DOHH2 (cell line): Measurements from ENCODE around the gene DNAL1.

Experiments used
- H3F3A ChIP-seq: fragments of 200-600 bp; sonication (generic), shearing (Covaris generic); 2 replicates; pipeline ENCODE4 v1.6.0; 2016; ENCODE audit warnings: antibody characterized with exemption, mild to moderate bottlenecking; ENCODE audit not compliant: control insufficient read depth, insufficient read depth
- H3K27ac ChIP-seq: fragments of 200-600 bp; sonication (generic); 2 replicates; pipeline ENCODE4 v1.5.1; 2014; ENCODE audit warnings: low read depth, mild to moderate bottlenecking, low read length, moderate library complexity
- H3K27me3 ChIP-seq: fragments of 200-600 bp; sonication (generic); 2 replicates; pipeline ENCODE4 v1.6.1; 2014; ENCODE audit warnings: mild to moderate bottlenecking, low read length, mixed read lengths; ENCODE audit not compliant: control insufficient read depth
- H3K36me3 ChIP-seq: fragments of 200-600 bp; sonication (generic); 2 replicates; pipeline ENCODE4 v1.6.1; 2014; ENCODE audit warnings: mild to moderate bottlenecking, low read length, moderate library complexity, mixed read lengths; ENCODE audit not compliant: control insufficient read depth
- H3K4me1 ChIP-seq: fragments of 200-600 bp; sonication (generic); 2 replicates; pipeline ENCODE4 v1.6.1; 2014; ENCODE audit warnings: mild to moderate bottlenecking, low read length, mixed read lengths; ENCODE audit not compliant: control insufficient read depth
- H3K4me2 ChIP-seq: fragments of 200-600 bp; sonication (generic); 2 replicates; pipeline ENCODE4 v1.6.0; 2014; ENCODE audit warnings: mild to moderate bottlenecking, low read length, moderate library complexity
- H3K4me3 ChIP-seq: fragments of 200-600 bp; sonication (generic); 2 replicates; pipeline ENCODE4 v1.5.1; 2014; ENCODE audit warnings: mild to moderate bottlenecking, low read length, mixed read lengths
- H3K79me2 ChIP-seq: fragments of 200-600 bp; sonication (generic); 2 replicates; pipeline ENCODE4 v1.6.1; 2014; ENCODE audit warnings: mild to moderate bottlenecking, low read length, mixed read lengths; ENCODE audit not compliant: control insufficient read depth
- H3K9me2 ChIP-seq: fragments of 200-600 bp; sonication (generic); replicated peaks from 2 replicates; pipeline ENCODE4 v1.6.1; 2014; ENCODE audit warnings: mild to moderate bottlenecking, low read length, mixed read lengths; ENCODE audit not compliant: control insufficient read depth
- H3K9me3 ChIP-seq: fragments of 200-600 bp; sonication (generic); 2 replicates; pipeline ENCODE4 v1.6.1; 2014; ENCODE audit warnings: antibody characterized with exemption, low read length, mixed read lengths; ENCODE audit not compliant: control insufficient read depth, insufficient read depth
- H4K20me1 ChIP-seq: fragments of 200-600 bp; sonication (generic); 2 replicates; pipeline ENCODE4 v1.6.0; 2014; ENCODE audit warnings: low read depth, mild to moderate bottlenecking, antibody characterized with exemption, low read length, moderate library complexity; ENCODE audit not compliant: control insufficient read depth, insufficient read depth
- EZH2phosphoT487 ChIP-seq: fragments of 200-600 bp; sonication (generic); IDR thresholded peaks from 2 replicates; pipeline ENCODE4 v1.6.1; 2017; ENCODE audit warnings: borderline replicate concordance, mild to moderate bottlenecking, antibody characterized with exemption, low read length, moderate library complexity, mixed read lengths
- TF ChIP-seq, protein P1 (sequence below): fragments of 200-600 bp; sonication (generic); IDR thresholded peaks from one replicate; pipeline ENCODE4 v1.5.1; 2014; ENCODE audit warnings: antibody characterized with exemption, mild to moderate bottlenecking, low read depth, low read length; ENCODE audit not compliant: poor library complexity, severe bottlenecking

Gene DNAL1

GRCh38 chr14:73748858-73749357, 104.1 kb downstream of the DNAL1 start:
- H3K4me2 ChIP-seq = peak overlapping the region; percentile 93
- peaks cover 99% of the 10 kb centered on the region for H3K4me1 ChIP-seq
- H3K27ac ChIP-seq = peak overlapping the region; percentile 91; the same call in 1 of the 2 replicates
- peaks cover 100% of the 10 kb centered on the region for H3K79me2 ChIP-seq
- no peaks in the 10 kb centered on the region for H3K9me3 ChIP-seq
- peak overlapping the region; percentile 21 for H3K4me3 ChIP-seq
- peaks cover 86% of the 10 kb centered on the region for H3K36me3 ChIP-seq
- peaks cover 67% of the 10 kb centered on the region for H4K20me1 ChIP-seq
- TF ChIP-seq EZH2phosphoT487 = no peak
- TF ChIP-seq, protein P1, sequence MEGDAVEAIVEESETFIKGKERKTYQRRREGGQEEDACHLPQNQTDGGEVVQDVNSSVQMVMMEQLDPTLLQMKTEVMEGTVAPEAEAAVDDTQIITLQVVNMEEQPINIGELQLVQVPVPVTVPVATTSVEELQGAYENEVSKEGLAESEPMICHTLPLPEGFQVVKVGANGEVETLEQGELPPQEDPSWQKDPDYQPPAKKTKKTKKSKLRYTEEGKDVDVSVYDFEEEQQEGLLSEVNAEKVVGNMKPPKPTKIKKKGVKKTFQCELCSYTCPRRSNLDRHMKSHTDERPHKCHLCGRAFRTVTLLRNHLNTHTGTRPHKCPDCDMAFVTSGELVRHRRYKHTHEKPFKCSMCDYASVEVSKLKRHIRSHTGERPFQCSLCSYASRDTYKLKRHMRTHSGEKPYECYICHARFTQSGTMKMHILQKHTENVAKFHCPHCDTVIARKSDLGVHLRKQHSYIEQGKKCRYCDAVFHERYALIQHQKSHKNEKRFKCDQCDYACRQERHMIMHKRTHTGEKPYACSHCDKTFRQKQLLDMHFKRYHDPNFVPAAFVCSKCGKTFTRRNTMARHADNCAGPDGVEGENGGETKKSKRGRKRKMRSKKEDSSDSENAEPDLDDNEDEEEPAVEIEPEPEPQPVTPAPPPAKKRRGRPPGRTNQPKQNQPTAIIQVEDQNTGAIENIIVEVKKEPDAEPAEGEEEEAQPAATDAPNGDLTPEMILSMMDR = no peak
- peaks cover 40% of the 10 kb centered on the region for H3F3A ChIP-seq
- no peaks in the 10 kb centered on the region for H3K27me3 ChIP-seq
- H3K9me2 ChIP-seq = no peaks in the 10 kb centered on the region

DNA sequence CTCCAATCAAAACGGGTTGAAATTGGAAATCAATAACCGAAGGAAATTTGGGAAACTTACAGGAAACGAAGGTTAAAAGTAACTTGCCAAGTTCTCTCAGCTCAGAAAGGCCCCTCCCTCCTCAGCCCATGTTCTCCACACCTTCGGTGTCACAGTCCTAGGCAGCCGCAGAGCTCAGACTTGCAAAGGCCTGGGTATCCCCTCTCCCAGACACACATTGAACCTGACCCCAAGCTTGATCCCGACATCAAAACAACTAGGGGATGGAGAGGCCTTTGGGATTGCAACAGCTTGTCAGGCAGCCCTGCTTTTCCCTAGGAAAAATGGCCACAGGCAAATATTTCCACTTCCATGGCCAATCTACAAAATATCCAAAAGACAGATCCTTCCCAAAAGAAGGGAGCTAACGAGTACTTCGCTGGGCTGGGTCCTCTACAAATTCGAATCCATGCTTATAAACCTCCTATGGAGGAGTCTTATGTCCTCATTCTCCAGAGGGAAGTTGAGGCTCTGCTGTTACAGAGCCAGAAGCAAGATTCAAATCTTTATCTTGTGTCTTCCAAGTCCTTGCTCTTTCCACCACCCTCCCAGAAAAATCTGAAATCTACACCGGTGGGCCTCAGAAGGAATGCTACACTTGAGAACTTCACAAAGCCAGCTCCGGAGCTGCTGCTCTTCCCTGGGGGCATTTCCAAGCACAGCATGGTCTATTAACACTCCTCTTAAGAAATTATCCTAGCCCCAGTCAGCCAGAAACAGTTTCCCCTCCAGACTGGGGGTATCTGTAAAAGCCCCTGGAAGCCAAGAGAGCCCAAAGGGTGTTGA, 105.1 kb downstream of the DNAL1 start:
- H3K27me3 ChIP-seq = no peaks in the 10 kb centered on the region
- peaks cover 39% of the 10 kb centered on the region for H3F3A ChIP-seq
- peak overlapping the region; percentile 83 for H3K4me3 ChIP-seq
- no peak for TF ChIP-seq EZH2phosphoT487
- TF ChIP-seq, protein P1 = no peak
- H3K9me2 ChIP-seq = no peaks in the 10 kb centered on the region
- peak overlapping the region; percentile 97 for H3K27ac ChIP-seq
- H3K4me2 ChIP-seq = peak overlapping the region; percentile 93
- peaks cover 82% of the 10 kb centered on the region for H3K36me3 ChIP-seq
- peaks cover 100% of the 10 kb centered on the region for H3K79me2 ChIP-seq
- peaks cover 61% of the 10 kb centered on the region for H4K20me1 ChIP-seq
- H3K9me3 ChIP-seq = no peaks in the 10 kb centered on the region
- H3K4me1 ChIP-seq = peaks cover 99% of the 10 kb centered on the region

DNA sequence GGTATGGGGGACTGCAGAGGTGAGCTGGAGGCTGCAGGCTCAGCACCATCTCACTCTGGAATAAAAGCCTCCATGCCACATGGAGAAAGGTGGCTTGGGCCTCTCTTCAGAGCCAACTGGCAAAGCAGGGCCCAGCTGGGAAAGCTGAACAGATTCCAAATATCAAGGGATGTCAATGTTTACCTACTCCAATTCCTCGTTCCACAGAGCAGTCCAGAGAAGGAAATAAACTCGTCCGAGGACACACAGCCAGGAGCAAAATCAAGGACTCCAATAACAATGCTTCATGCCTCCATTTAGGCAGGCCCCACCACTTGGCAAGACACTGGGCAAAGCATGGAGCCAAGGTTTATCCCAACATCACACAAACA, 105.7 kb downstream of the DNAL1 start:
- H3F3A ChIP-seq = peaks cover 36% of the 10 kb centered on the region
- peak overlapping the region; percentile 97 for H3K27ac ChIP-seq
- peaks cover 55% of the 10 kb centered on the region for H4K20me1 ChIP-seq

More for the DNA sequence above, 105.7 kb downstream of the DNAL1 start:
- H3K79me2 ChIP-seq = peaks cover 100% of the 10 kb centered on the region
- H3K4me2 ChIP-seq = peak overlapping the region; percentile 93
- no peak for TF ChIP-seq EZH2phosphoT487
- TF ChIP-seq, protein P1 = no peak
- H3K9me3 ChIP-seq = no peaks in the 10 kb centered on the region
- peak overlapping the region; percentile 83 for H3K4me3 ChIP-seq
- peaks cover 99% of the 10 kb centered on the region for H3K4me1 ChIP-seq
- no peaks in the 10 kb centered on the region for H3K27me3 ChIP-seq
- no peaks in the 10 kb centered on the region for H3K9me2 ChIP-seq
- H3K36me3 ChIP-seq = peaks cover 85% of the 10 kb centered on the region
